D341Med (cell line): ENCODE results near the gene KIF20A.
"Not testable (repeated sequence)": the region's sequence is repeated elsewhere in the genome, so short reads cannot be mapped to it uniquely, and the experiment has no call there.

Experiments
- DNase-seq: peaks from one replicate; pipeline ENCODE4 v3.0.0; 2012; ENCODE audit warnings: low spot score

The KIF20A gene

DNA sequence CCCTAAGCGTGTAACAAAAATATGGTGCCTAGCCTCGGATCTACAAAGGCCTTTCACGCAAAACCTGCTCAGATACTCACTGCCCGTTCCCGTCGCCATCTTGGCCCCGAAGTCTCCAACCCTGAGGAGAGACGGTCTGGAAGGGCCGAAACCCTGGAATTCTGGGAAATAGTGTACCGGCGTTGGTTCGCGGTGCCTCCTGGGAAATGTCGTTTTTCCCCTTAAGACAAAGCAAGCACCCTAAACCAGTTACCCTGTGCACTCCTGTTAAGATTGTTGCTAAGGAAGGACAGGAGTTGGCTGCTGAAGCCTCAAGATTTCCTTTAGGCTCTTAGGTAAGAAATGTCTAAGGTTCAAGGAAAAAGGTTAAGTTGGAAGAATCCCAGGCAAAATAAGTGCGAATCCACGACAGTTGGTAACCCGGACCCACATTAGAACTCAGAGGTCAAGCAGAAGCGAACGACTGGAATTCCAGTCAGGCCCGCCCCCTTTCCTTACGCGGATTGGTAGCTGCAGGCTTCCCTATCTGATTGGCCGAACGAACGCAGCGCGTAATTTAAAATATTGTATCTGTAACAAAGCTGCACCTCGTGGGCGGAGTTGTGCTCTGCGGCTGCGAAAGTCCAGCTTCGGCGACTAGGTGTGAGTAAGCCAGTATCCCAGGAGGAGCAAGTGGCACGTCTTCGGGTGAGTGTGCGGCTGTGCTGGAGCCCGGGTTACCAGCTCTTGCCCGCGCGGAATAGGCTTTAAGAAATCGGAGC is at the start of gene KIF20A, which contains the start of gene BRD8:
Gene KIF20A, plus strand, starts transcription at position 597 of the 761 bp plus-strand sequence. CDS start 569 bp downstream, outside the sequence.
Gene BRD8, minus strand, starts transcription at position 115 of the 761 bp plus-strand sequence. Its CDS starts 16 bp downstream, at position 99.
- peak; percentile 89 for DNase-seq

DNA sequence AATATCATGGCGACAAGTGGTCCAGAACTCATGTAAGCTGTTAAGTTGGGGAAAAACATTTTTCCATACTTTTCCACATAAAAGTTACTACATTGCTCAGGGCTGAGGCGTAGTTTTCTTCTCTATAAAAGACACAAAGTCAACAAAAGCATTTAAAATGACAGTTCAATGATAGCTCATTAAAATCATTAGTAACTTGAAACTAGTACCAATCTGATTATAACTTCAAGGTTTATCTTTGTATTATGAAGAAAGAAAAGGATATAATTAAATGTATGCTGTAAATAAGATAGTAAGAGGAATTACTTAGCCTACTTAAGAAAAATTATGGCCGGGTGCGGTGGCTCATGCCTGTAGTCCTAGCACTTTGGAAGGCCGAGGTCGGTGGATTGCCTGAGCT is 49.6 kb upstream of the KIF20A start:
- DNase-seq = no peak

DNA sequence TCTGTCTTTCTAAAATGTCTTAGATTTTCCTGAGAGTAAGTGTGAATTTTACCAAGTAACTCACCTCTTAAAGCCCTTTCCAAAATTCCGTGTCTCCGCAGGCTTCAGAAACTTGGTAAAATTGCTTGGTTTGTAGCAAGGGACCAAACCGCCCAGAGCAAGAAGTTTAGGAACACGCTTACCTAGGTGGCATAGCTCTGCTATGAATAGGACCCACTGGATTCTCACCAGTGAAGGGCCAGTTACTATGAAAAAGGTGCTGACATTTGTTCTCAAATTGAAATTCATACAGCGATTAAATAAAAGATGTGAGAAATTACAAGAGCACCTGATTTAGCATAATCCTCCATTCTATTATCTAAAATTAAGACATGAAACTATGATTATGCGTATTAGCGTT is 46.4 kb upstream of the KIF20A start:
- no peak for DNase-seq

- no peak for DNase-seq
Measured at GRCh38 chr5:138138949-138139780, 39.7 kb upstream of the KIF20A start, which contains the start of gene NME5. TSS of gene NME5 (minus strand) at chr5:138139428. CDS start at chr5:138138780, 648 bp downstream.

GRCh38 chr5:138139781-138140090 is 39.2 kb upstream of the KIF20A start:
- DNase-seq = no peak

DNA sequence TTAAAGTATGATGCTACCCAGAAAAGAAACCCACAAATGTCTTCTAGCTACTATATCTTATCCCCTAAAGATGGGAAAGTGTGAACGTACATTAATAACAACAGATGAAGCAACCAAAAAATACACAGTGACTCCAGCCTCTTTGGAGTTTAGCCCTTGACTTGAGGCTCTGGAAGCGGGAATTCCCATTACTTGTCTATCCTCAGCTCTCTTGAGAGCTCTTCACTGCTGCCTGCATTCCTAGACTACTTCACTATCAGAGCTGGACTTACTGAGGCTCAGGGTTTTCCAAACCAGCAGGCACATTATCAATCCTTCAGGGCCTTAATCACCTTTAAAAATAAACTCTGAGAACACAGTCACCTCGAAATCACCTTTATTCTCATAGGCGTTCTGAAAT is 38.6 kb upstream of the KIF20A start:
- no peak for DNase-seq

DNA sequence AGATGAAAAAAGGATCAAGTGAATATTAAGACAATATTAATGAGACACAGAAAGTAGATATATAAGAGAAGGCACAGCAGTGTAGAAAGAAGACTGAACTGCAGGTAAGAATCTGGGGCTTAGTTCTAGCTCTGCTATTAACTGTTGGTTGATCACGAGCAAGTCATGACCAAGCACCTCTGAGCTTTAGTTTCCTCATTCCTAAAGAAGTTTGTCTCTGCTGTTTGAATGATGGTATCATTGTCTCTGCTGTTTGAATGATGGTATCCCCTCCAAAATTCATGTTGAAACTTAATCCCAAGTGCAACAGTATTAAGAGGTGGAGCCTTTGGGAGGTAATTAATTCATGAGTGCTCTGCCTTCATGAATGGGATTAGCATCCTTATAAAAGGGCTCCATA is 37.2 kb upstream of the KIF20A start:
- no peak for DNase-seq

DNA sequence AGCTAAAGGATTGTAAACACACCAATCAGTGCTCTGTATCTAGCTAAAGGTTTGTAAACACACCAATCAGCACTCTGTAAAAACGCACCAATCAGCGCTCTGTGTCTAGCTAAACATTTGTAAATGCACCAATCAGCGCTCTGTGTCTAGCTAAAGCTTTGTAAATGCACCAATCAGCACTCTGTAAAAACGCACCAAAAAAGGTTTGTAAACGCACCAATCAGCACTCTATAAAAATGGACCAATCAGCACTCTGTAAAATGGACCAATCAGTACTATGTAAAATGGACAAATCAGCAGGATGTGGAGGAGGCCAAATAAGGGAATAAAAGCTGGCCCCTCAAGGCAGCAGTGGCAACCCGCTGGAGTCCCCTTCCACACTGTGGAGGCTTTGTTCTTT is 35.3 kb upstream of the KIF20A start:
- DNase-seq = not testable (repeated sequence)

DNA sequence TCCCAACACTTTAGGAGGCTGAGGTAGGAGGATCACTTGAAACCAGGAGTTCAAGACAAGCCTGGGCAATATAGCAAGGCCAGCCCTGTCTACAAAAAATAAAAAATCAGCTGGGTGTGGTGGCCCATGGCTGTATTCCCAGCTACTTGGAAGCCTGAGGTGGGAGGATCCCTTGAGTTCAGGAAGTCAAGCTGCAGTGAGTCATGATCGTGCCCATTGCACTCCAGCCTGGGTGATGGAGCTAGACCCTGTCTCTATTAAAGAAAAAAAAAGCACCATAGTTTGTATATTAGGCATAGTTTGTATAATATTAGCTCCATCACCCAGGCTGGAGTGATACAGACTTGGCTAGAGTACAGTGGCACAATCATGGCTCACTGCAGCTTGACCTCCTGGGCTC is 30.1 kb upstream of the KIF20A start:
- no peak for DNase-seq

DNA sequence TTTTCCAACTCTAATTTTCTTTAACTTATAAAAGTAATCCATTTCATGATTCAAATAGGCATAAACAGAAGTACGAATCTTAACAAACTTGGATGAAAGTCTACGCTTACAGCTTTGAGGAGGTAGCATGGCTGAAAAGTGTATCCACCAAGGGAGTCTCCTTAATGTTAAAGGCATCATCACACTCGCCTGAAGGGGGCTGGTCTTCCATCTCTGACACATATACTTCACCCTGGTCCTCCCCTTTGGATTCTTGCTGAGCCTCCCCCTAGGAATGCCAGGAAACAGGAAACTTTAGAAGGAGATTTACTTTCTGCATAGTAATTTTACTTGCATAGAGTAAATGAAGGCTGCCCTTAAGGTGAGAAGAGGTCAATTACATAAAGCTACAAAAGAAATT is 29.4 kb upstream of the KIF20A start:
- DNase-seq = no peak

DNA sequence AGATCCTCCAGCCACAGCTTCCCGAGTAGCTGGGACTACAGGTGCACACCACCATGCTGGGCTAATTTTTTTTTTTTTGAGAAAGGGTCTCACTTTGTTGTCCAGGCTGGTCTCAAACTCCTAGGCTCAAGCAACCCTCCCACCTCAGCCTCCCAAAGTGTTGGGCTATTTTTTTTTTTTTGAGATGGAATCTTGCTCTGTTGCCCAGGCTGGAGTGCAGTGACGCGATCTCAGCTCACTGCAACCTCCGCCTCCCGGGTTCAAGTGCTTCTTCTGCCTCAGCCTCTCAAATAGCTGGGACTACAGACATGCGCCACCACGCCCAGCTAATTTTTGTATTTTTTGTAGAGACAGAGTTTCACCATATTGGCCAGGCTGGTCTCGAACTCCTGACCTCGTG is 22.9 kb upstream of the KIF20A start:
- DNase-seq = not testable (repeated sequence)

DNA sequence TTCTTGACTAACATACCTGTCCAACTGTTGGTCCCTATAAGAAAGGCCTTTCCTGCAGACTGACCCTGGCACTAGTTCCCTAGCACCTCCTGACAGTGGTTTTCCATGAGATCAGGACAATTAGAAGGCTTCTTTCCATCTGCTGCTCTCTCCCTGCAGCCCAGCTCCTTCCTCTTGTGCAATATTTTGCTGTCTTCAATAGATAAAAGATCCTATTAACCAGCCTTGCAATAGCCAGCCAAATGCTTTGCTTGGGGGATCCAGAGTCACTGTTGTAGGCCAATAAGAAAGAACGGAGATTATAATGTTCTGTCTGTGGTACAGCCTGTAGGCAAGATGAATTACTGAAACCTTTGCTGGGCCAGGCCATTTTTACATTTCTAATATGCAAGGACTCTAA is 21.3 kb upstream of the KIF20A start:
- no peak for DNase-seq

DNA sequence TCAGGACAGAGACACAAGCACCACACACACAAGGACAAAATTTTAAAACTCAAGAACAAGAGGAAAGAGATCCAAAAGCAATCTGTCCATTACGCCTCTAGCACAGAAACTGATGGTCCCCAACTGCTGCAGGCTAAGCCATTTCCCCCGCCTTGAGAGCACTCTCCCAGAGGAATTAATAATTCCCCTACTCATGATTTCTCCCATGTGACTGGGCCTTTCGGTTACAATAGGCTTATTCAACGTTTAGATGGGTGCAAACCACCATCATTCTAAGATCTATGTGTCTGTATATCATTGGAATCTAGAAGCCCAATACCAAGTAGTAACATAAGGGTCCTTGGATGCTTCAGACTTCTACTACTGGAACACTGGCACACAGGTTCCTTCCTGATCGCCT is 19.2 kb upstream of the KIF20A start:
- DNase-seq = no peak

DNA sequence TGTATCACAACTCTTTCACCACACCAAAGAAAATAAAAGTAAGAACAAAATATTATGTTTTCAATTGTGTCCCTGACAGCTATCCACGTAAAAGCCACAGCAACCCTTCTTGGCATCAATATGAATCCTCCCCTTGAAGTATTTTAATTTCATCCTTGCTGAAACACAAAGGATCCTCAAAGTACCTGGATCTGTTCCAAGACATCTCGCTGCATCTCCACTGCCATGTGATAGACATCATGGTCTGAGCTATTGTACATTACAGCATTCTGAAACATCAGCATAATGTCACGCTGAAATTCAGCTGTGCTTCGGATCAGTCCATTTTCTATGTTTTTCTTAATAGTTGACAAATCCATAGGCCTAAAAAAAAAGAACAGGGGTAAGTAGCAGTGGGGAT is 18.2 kb upstream of the KIF20A start:
- no peak for DNase-seq

- no peak for DNase-seq
Measured at GRCh38 chr5:138163721-138164120, 15.2 kb upstream of the KIF20A start.

- no peak for DNase-seq
Measured at GRCh38 chr5:138169124-138169523, 9.8 kb upstream of the KIF20A start.

- DNase-seq = no peak
Measured at GRCh38 chr5:138170299-138170698, 8.6 kb upstream of the KIF20A start.

DNA sequence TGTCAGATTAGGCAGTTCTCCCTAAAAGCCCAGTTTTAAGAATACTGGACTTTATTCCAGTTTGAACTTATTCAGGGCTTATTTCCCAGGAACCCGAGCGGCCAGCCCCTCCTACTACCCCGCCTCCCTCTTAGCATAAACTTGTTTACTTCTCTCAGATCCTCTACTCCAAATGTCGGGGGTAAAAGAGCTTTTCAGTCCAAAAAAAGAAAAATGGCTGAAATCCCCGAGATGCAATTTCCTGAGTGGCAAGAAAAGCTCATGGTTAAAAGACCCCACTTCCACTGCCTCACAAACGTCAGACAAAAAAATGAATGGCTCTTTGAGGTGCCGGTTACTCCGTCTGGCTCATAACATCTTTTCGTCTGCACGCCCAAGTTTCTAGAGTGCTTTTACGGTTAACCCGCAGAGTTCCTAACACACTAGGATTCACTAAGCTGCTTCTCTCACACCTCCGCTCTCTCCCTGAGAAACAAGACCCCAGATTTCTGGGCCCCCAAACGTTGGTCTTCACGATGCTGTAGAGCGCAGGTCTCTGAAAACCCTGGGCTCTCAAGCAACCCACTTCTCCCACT is 884 bp upstream of the KIF20A start:
- peak; percentile 47 for DNase-seq

DNA sequence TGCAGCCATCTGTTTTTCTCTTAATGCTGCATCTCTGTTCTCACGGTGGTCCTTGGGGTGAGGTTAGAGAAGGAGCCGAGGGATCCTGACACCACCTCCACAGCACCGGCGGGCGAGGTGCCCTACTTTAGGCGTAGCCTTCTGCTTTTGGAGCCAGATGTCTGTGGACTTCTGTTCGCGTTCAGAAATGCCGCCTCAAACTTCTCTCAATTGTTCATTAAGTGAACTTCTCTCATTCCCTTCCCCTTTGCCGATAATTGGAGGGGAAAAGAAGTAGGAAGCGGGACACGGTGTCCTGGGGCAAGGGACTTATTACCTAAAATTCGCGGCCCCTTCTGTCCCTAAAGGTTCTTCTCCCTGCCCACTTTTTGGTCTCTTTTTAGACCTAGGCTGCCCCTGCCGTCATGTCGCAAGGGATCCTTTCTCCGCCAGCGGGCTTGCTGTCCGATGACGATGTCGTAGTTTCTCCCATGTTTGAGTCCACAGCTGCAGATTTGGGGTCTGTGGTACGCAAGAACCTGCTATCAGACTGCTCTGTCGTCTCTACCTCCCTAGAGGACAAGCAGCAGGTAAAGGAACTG is 455 bp downstream of the KIF20A start:
- peak; percentile 26 for DNase-seq

DNA sequence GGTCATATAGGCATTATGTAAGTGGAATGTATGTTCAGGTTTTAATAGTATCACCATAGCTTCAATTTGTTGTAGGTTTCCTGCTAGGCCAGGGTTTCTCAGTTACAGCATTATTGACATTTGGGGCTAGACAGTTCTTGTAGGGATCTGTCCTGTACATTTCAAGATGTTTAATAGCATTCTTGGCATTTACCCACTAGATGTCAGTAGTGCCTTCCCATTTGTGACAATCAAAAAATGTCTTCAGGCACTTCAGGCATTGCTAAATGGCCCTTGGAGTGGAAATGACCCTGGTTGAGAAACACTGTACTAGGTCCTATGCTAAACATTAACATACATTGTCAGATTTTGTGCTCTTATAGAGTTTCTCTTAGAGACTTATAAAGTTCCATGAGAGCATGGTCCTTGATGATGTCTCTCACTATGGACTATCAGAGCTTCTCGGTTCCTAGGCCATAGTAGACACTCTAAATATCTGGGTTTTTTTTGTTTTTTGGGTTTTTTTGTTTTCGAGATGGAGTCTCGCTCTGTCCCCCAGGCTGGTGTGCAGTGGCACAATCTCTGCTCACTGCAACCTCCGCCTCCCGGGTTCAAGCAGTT is 1.4 kb downstream of the KIF20A start:
- DNase-seq = peak; percentile 49

- no peak for DNase-seq
Measured at GRCh38 chr5:138180841-138181240, 1.9 kb downstream of the KIF20A start.

GRCh38 chr5:138182808-138183207 is 3.9 kb downstream of the KIF20A start:
- no peak for DNase-seq
